HT1080 (cell line): Measurements from ENCODE around the gene PHKA2. TPM values are rescaled to one million over a fixed set of nuclear protein-coding genes. Genes with fewer than 3 reads are reported as not detected.

Source experiments
- DNase-seq: peaks from one replicate; pipeline ENCODE4 v3.0.0-alpha.2; 2015; ENCODE audit warnings: low read depth
- polyA plus RNA-seq, 2 experiments: library from polyadenylated mRNA; depleted of rRNA; stranded (reverse); fragments of >200 nt; gene quantifications; 2 replicates each; pipeline ENCODE4 v1.2.3, GENCODE V29; 2015
- total RNA-seq: library from RNA; depleted of rRNA; stranded (reverse); fragments of >200 nt; shearing (Covaris generic); gene quantifications from 2 replicates; pipeline ENCODE4 v1.2.3, GENCODE V29; 2014; rRNA removed

Gene PHKA2, protein sequence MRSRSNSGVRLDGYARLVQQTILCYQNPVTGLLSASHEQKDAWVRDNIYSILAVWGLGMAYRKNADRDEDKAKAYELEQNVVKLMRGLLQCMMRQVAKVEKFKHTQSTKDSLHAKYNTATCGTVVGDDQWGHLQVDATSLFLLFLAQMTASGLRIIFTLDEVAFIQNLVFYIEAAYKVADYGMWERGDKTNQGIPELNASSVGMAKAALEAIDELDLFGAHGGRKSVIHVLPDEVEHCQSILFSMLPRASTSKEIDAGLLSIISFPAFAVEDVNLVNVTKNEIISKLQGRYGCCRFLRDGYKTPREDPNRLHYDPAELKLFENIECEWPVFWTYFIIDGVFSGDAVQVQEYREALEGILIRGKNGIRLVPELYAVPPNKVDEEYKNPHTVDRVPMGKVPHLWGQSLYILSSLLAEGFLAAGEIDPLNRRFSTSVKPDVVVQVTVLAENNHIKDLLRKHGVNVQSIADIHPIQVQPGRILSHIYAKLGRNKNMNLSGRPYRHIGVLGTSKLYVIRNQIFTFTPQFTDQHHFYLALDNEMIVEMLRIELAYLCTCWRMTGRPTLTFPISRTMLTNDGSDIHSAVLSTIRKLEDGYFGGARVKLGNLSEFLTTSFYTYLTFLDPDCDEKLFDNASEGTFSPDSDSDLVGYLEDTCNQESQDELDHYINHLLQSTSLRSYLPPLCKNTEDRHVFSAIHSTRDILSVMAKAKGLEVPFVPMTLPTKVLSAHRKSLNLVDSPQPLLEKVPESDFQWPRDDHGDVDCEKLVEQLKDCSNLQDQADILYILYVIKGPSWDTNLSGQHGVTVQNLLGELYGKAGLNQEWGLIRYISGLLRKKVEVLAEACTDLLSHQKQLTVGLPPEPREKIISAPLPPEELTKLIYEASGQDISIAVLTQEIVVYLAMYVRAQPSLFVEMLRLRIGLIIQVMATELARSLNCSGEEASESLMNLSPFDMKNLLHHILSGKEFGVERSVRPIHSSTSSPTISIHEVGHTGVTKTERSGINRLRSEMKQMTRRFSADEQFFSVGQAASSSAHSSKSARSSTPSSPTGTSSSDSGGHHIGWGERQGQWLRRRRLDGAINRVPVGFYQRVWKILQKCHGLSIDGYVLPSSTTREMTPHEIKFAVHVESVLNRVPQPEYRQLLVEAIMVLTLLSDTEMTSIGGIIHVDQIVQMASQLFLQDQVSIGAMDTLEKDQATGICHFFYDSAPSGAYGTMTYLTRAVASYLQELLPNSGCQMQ
- 7.2 and 9.5 TPM in 2 replicates for total RNA-seq
- 5.8 and 8.3 TPM in 2 replicates for polyA plus RNA-seq (2015; cell fraction: cytosol; rRNA removed)
- 55.3 and 58.0 TPM in 2 replicates for polyA plus RNA-seq (2015; cell fraction: nucleus; rRNA removed)

DNA sequence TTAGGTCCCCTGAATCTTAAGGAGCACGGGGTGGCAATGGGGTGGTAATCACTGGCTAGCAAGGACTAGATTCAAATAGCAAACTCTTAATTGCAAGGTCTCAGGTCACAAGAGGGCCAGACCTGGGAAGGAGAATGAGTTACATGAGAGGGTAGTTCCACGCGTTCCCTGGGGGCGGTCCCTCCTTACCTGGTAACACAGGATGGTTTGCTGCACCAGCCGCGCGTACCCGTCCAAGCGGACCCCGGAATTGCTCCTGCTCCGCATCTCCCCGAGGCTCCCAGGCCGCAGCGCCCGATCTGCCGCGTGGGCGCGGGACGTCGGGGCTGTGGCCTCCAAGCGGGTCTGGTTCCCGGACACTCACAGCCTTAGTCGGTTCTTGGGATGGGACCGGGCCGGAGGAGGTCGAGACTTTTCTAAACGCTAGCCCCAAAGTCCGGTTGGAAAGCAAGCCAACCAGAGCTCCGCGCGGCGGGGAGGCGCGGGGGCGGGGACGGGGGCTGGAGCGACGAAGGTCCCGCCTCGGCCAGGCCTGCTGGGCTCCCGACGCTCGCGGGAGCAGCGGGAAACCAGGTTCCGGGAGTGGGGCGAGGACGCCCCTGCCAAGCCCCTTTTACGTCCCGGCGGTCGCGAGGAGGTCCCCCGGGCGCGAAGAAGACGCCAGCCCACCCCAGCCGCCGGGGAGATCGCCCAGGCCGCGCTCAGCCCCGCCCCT lies at the start of gene PHKA2:
Gene PHKA2 (minus strand): TSS at position 449 of the 715 bp plus-strand sequence. CDS start 182 bp downstream, at position 267.
- DNase-seq, result peak; percentile 63

DNA sequence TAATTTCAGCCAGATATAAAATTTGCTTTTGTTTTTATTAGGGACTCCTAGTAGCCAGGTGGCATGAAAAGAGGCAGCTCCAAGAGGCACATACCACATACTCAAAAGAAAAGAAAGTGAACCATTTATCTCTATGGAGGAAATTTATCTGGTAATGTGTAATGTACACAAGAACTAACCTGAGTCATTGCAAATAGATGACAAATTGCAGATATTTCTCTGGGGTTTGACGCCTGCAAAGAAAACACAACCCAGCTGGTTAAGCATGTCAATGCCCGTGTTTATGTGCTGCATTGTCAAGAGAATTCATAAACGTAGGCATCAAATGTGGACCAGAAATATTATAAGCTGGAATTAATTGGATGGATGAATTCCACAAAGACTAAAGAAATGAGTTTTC lies 46.9 kb upstream of the PHKA2 start:
- no peak for DNase-seq

DNA sequence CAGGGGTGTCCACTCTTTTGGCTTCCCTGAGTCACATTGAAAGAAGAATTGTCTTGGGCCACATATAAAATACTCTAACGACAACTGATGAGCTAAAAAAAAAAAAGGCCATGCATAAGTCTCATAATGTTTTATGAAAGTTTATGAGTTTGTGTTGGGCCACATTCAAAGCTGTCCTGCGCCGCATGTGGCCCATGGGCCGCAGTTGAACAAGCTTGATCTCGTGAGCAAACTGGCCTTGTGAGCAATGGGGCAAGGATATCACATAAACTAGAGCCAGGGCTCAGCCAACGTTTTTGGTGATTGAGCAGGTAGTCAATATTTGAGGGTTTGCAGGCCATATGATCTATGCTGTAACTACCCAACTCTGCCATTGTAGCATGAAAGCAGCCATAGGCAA lies 44.6 kb upstream of the PHKA2 start:
- DNase-seq, result no peak

DNA sequence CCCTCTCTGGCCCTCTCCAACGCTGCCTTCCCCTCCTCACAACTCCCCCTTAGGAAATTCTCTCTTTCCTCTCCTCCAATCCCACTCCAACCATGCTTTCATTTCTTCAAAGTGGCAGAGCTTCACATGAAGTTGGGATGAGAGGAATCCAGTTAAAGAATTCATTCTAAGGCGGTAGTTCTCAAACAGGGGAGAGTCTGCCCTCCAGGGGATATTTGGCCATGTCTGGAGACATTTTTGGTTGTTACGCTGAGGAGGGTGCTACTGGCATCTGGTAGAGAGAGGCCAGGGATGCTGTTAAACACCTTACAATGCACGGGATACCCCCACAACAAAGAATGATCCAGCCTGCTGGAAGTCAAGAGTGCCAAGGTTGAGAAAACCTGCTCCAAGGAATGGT lies 40.5 kb upstream of the PHKA2 start:
- DNase-seq, result no peak

DNA sequence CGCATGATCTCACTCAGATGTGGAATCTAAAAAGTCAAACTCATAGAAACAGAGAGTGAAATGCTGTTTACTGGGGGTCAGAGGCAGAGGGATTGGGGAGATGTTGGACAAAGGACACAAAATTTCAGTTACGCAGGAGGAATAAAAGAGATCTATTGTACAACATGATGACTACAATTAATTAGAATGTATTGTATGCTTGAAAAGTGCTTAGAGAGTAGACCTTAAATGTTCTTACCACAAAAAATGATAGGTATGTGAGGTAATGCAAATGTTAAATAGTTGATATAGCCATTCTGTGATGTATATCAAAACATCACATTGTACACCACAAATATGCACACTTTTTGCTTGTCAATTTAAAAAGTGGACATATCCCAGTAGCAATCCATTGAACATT lies 36.1 kb upstream of the PHKA2 start:
- no peak for DNase-seq

DNA sequence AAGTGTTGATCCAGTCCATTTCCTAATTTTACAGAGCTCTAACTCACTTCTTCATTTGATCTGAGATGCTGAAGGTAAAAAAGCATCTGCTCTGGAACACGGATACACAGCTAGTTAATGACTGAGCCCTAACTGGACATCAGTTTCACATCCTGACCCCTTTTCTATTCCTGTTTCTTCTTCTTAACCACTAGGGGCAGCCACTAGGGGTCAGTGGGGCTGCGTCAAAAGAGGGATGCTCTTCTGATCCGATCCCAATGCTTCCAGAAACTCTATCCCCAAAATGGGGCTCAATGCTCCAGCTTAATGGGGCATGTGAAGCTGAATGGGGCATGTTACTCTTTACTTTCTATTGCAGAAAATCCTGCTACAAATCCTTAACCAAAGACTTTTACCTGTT lies 33.4 kb upstream of the PHKA2 start:
- peak; percentile 23 for DNase-seq

DNA sequence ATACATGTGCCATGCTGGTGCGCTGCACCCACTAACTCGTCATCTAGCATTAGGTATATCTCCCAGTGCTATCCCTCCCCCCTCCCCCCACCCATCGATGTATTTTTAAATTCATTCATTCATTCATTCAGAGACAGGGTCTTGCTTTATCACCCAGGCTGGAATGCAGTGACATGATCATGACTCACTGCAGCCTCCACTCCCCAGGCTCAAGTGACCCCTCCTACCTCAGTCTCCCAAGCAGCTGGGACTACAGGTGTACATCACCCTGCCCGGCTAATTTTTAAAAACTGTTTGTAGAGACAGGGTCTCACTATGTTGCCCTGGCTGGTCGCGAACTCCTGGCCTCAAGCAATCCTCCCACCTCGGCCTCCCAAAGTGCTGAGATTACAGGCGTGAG lies 32.7 kb upstream of the PHKA2 start:
- peak; percentile 34 for DNase-seq

DNA sequence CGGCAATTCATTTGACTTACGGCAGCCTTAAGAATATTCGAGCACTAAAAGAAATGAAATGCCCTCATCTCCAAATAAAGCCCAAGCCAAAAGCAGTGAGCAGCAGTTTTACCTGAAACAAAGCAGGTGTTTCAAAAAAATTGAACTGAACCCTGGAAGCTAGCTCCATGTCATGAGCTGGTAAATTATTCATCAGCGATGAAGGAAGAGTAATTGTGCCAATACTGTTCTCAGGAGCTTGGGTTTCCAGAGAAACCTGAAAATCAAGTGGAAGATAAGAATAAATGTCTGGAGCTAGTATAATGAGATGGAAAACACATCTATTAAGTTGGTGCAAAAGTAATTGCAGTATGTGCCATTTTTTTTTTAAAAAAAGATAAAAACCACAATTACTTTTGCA lies 24.0 kb upstream of the PHKA2 start:
- DNase-seq, result no peak

DNA sequence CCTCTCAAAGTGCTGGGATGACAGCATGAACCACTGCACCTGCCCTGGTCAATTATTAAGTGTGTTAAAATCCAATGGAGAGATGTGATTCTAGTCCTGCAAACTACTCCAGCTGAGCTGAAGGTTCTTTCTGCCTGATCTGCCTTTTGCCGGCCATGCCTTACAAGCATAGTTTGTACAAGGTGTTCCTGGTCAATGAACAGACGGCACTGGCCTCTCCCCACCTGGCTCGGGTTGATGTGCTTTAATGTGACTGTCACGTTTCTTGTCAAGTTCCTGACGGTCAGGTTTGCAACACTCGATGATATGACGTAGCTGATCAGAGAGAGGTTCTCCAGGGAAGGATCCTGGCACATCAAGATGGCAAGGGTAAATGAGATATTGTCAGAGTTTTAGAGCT lies 23.1 kb upstream of the PHKA2 start:
- no peak for DNase-seq

DNA sequence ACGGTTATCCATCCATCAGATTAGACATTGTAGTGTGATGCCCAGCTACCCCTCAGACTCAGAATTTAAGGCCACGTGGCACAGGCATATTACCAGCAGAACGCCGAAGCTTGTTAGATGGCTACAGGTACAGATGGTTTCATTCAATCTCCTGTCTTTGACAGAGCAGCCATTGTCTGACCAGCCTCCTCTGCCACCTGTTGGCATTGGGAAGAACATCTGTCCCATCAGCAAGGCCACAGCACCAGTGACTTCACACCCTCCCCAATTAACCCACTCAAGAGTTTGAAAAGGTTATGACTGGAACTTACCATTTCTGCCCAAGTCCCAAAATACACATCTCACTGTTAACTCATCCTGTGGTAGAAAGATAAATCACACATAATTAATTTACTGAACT lies 22.0 kb upstream of the PHKA2 start:
- DNase-seq, result no peak

DNA sequence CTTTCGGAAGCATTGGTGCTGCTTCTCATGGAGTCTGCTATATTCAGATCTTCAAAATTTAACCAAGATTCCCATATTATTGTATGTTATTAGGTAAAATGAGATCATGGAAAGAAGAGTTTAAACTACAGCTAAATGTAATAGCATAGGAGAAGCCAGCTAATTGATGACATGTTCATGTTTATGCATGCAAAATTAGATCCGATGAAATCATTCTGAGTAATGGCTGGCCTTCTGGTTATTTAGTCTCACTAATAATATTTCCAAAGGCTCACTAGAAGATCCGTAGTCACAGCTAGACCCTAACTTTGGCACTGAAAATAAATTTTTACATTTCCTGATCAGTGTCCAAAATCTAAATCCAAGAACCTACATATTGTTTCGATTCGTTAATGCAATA lies 19.8 kb upstream of the PHKA2 start:
- no peak for DNase-seq

DNA sequence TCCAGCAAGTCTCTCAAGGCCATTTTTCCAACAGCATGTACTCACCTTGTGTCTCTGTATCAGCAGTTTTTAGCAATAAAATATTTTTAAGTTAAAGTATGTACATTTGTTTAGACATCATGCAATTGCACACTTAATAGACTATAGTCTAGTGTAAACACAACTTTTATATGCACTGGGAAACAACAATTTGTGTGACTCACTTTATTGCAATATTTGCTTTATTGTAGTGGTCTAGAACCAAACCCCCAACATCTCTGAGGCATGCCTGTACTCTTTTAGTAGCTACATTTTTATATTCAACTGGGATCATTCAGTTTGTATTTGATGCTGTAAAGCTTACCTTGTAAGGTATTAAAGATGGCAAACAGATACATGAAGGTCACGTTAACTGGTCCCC lies 14.7 kb upstream of the PHKA2 start:
- DNase-seq, result no peak

DNA sequence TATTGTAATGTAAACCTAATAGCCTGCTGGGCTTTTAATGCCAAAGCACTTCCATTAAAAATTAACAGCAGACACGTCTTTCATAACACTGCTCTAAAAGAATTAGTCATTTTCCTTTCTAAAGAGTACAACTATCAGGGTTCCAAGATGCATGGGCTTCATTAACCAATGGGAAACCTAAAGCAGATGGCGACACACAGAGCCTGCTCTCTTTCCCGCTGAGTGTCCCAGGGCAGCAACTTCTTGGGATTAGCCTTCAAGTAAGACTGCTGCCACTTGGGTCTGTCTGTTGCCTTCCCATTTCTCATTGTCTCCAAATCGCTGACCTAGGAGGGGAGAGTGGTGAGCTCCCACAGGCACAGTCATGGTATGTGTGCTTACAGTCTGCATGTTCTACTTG lies 14.0 kb upstream of the PHKA2 start:
- no peak for DNase-seq

DNA sequence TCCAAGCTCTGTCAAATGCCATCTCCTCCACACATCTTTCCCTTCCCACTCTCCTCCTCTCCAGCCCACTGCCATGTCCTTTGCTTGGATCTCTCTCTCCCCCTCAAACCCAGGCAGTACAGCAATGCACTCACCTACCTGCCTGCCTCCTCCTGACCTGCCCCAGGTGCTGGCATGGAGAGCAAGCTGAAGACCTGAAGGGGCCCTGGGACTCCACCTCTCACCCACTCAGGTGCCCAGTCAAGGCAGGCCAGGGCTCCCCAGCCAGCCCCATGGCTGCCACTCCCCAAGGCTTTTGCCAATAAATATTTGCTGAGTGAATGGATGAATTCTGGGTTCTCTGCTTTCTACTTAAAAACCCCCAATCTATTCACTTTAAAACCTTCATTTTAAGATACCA lies 12.6 kb upstream of the PHKA2 start:
- no peak for DNase-seq

DNA sequence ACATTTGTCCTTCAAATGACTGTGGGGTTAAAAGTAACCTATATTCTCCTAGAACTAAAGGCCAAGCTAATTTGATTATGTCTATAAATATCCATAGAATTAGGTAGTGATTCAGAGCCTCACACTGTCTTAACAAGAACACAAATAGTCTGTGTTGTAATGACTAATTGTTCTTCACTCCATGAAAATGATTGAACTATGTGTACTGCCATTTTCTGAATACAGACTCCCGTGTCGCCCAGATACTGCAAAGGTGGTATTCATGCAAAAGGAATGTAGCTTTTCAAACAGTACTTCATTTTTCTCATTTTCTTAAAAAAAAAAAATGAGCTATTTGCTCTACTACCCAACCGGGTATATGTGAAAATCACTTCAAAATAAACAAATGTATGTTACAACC lies 11.3 kb upstream of the PHKA2 start:
- peak; percentile 65 for DNase-seq

DNA sequence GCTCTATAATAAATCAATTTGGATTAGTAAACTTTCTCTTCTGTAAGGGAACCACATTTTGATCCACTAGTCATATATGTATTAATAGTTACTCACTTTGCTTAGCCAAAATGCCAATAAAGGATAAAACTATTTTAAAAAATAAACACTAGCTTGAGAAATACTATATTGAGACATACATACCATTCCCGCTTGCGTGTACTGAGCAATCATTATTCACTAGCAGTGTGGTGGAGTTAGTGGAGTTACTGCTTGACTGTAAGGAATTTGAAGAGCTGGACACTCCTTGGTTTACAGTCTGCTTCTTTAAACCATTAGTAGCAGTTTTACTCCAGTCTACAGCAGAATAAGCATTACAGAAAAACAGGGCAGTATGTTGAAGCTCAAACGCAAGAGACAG lies 10.8 kb upstream of the PHKA2 start:
- DNase-seq, result peak; percentile 52

DNA sequence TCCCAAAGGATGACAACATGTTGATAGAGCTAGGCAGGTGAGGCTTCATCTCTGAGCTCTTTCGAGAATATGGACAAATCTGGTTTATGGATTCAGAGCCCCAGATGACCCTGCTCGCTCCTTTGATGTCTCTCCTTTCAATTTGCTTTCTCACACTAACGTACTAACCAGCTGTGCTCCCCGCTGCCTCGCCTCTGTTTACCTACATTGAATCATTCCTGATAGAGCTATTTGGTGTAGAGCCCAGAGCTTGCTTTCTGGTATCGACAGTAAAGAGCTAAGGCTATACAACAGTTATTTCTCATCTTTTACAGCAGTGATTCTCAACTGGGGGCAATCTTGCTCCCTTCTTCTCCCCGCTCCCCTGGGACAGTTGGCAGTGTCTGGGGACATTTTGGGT lies 8.9 kb upstream of the PHKA2 start:
- no peak for DNase-seq

DNA sequence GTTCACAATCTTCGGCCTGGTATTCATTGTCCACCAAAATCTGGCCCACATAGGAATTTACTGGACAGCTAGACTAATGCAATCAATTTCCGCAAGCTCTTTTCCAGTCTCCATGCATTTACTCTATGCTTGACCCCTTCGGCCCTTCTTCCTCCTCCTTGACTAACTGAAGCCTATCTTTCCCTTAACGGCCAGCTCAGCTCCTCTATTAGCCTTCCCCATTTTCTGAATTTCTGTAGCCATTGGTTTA lies 1.2 kb upstream of the PHKA2 start:
- peak; percentile 4 for DNase-seq

DNA sequence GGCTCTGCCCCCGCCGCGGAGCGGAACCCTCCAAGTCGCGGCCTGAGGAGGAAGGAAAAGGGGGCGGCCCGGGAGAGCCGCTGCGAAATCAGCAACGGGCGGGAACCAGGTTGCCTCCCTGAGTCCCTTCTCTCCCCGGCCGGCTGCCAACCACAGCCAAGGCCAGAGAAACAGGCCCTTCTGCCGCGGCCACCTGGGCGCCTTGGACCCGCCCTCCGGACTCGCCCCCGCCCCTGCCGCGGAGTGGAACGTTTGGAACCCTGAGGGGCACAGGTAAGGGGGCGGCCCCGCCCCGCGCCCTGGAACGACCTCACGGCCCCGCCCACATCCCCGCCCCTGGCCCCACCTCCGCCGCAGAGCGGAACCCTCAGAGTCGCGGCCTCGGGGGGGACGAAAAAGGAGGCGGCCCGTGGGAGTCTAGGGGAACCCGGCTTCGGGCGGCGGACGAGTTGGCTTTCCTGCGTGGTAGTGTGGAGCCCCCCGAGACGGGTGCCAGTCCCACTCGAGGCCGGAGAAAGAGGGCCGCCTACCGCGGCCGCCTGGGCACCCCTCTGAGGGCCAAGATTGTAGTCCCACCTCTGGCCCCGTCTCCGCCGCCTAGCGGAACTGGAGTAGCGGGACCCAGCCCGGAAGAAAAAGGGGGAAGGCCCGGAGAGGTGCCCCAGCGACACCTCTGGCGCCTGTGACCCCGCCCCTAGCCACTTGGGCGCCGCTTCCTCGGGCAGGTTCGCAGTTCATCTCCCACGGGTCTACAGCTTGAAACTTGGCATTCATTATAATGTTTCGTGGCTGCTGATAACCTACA lies 669 bp upstream of the PHKA2 start:
- DNase-seq, result peak; percentile 69

DNA sequence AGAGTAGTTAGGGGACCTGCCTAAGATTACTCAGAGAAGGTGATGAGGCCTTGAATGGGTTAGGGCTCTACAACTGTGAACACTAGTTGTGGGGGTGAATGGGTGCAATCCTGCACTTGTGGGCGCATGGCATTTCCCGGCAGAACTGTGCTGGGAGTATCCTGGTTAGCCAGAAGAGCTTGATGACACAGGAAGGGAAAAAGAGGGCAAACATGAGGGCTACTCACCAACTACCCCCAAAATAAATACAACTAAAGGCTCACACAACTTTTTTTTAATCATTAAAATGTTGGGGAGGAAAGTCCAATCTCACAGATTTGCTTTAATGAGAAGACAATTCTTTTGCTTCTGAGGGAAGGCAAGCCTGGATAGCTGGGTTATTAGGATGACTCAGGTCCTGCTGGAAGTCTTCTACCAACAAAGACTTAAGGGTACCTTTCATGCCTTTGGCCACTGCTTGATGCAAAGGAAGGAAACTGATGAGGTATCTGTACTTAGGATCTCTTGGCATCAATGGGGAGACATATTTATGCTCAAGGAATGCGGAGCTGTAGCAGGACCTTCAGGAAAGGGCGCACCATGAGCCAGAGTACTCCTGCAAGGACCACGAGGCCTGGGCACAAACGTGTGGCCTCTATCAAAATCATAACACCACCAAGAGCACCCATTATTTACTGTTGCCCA lies 2.6 kb downstream of the PHKA2 start:
- no peak for DNase-seq
